ENCODE measurements around the gene PDE10A. TPM values are rescaled to one million over a fixed set of nuclear protein-coding genes. Genes with fewer than 3 reads are reported as not detected.
"Not testable (repeated sequence)": the region's sequence is repeated elsewhere in the genome, so short reads cannot be mapped to it uniquely, and the experiment has no call there.

The PDE10A gene
- total RNA-seq, 2 donors from 2014 or later = 0.85 to 2.2 TPM

DNA sequence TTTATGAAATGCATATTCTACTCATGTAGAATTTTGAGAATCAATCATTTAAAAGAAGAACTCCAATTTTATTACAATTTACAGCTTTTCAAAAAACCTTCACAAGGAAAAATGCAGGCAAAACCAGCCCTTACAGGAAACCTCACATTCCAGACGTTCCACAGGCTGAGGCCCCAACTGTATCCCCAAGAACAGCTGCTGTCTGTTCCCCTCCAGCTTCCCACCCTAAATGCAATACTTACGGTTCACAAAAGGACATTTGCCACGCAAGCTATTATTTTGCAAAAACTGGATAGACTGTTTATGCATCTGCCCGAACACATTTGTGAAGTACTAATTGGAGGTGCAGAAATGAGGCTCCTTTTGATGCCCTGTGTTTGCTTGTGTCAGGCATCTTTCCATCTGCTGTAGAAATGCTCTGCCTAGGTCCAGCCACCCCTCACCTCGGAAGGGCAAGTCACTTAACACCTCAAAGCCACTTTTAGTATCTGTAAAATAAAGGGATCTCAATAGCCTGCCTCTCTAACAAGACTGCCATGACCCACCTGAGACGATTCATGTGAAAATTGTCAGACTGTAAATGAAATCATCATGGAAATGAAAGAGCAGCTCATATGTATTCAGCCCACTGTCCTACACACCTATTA, 26.5 kb downstream of the PDE10A start:
- ATAC-seq (no peak), DNase-seq (no peak)
- intact Hi-C loops (cut with DNase I, micrococcal nuclease) = no loop called here

DNA sequence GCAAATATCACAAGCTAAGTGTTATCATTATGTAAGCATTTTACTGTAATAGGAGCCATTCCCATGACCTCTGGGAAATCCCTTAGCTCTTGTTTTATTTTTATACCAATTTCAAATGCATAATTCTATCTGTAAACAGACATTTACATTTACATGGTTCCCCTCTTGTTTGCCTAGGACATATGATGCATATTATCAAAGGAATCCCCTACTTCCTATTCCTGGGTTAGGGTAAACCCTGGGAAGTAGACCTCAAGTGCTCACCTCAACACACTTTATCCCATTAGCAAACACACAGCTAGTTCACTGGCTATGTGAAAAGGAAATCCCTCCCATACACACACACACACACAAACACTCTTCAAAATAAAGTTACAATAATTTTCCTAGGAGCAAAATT, 27.1 kb downstream of the PDE10A start:
- intact Hi-C loops (cut with DNase I, micrococcal nuclease) = no loop called here
- ATAC-seq (no peak), DNase-seq (no peak)

DNA sequence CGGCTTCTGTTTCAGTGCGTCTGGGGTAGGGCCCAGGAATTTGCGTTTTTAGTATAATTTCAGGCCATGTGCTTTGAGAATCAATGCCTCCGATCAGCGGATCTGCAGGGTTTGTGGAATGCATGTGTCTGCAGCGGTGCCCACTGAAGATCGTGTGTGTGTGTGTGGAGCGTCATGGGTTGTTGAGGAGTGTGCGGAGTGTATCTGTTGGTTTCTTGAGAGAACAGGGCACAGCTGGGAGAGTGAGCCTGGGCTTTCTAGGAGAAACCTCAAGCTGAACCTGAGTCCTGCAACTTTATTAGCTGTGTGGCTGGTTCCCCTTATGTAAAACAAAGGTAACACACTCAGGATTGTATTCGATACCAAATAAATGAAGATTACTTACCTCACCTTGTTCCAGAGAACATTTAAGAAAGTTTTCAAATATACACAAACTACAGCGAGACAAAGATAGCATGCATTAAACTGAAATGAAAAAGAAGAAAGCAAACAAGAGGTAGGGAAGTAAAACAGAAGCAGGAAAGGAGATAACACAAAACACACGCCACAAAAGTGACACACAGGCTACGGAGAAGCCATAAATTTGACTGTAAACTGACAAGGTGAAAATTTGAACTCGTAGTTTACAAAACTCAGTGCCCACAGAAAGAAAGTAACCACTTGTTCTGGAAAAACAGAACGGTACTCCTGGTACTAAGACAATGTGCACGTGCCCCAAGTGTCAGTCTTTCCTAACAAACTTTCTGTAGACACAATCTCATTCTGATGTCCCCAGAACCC, 28.8 kb downstream of the PDE10A start:
- intact Hi-C loops (cut with DNase I, micrococcal nuclease) = no loop called here
- ATAC-seq = no peak
- no peak for DNase-seq

DNA sequence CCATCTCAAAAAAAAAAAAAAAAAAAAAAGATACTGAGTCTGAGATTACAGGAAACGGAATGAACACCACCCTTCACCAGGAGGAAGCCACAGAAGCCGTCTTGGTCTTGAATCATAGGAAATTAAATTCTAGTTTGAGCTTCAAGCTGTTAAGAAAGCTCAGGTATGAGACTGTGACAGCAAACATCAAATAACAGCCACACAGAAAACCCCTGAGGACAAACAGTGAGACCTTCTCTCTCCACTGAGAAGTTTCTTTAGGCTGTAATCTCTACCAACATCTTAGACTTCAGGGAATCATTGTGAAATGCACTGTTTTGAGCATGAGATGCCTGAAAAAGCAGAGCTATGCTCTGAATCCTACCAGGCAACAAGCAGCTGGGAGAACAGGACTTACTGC, 30.8 kb downstream of the PDE10A start:
- intact Hi-C loops (cut with DNase I, micrococcal nuclease) = no loop called here
- DNase-seq (no peak), ATAC-seq (no peak)

DNA sequence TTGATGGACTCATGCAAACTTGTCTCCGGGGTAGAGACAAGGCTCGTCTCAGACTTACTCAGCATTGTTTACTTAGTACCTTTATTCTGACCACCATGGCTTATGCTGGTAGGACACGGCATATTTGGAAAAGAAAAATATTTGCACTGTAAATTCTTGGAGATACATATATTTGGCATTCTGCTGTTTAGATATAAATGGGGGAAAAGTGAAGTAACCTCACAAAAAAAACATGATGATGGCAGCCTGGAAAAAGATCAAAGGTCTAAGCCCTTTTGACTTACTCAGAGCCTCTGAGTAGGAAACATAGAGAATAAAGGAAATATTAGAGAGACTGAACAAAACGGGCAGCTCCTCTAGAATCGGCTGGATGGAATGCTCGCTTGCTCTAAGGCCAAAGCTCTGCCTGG, 32.5 kb downstream of the PDE10A start:
- intact Hi-C loops (cut with DNase I, micrococcal nuclease) = no loop called here
- DNase-seq = no peak
- no peak for ATAC-seq

DNA sequence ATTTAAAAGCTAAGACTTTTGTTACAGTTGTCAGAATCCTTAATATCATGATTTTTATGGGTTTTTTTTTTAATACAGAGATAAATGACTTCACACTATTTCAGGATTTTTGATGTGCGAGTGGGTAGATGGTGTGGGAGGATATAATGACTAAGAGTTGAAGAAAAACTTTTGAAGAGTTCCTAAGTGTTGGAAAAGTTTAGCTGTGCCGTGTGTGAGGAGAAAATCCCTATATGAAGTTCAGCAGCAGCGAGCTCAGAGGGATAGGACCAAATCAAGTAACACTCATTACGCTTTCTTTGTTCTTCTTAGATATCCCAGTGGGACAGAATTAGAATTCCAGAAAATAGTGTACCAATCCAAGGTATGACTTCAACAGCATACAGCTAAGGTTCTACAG, 34.1 kb downstream of the PDE10A start:
- ATAC-seq = no peak
- intact Hi-C loops (cut with DNase I, micrococcal nuclease) = no loop called here
- no peak for DNase-seq

DNA sequence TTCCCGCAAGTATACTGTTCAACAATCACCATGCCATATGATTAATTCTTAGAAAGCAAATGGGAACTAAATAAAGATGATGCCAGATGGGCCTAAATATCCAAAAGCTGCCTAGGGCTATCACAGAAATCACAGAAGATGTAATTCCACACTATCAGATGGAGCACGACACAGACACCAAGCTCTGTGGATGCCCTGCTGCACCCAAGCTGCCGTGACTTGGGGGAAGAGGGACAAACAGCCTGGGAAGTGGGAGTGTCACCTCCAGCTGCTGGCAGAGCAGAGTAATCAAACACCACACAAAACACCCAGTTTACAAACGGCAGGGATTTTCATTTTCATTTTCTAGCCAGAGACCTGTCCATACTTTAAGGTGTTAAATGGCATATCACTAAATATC, 35.7 kb downstream of the PDE10A start:
- intact Hi-C loops (cut with DNase I, micrococcal nuclease) = no loop called here

DNA sequence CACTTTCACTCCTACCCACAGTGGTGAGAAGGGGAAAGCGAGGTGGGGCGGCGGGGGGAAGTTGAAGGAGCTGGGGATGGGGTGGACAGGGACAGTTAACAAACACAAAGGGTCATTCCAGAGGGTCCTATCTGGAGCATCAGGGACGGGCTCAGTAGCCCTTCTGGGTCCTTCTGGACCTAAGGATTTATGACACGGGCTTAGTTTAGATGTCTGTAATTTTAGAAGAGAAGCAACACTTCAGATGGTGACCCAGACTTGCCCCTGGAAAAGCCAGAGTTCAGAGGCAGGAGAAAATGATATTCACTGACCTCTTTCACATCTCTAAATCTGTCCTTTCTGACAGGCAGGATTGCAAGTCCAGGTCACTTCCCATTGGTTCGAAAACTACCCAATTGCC, 36.3 kb downstream of the PDE10A start:
- DNase-seq (no peak), ATAC-seq (no peak)
- intact Hi-C loops (cut with DNase I, micrococcal nuclease) = no loop called here

More for the DNA sequence above, 35.7 kb downstream of the PDE10A start:
- ATAC-seq (no peak), DNase-seq (no peak)

DNA sequence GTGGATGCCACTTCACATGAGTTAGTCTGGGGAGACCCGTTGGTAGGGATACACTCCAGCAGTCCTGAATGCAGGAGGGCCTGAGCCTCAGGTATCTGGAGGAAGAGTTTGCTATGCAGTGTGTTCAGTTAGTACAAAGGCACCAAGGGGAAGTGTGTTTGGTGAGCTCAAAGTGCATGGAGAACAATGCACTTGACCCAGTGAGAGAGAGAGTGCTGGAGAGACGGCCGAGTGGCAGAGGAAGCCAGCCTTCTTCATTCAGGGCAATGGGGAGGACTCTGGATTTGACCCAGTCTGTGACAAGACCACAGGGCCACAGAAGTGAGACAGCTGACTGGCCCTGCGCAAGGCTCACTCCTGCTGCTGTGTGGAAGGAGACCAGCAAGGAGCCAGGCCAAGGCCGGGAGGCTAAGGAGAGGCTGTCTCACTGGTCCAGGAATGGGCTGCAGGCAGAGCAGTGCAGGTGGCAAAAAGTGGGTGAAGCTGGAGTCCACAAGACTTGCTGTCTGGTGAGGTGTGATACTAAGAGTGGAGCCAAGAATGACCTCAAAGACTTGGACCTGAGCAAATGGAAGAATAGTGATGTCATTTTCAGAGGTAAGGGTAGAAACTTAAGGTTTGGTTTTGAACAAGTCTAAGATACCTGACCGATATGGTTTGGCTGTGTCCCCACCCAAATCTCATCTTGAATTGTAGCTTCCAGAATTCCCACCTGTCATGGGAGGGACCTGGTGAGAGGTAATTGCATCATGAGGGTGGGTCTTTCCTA, 38.0 kb downstream of the PDE10A start:
- intact Hi-C loops (cut with DNase I, micrococcal nuclease) = no loop called here
- DNase-seq (no peak), ATAC-seq (no peak)

DNA sequence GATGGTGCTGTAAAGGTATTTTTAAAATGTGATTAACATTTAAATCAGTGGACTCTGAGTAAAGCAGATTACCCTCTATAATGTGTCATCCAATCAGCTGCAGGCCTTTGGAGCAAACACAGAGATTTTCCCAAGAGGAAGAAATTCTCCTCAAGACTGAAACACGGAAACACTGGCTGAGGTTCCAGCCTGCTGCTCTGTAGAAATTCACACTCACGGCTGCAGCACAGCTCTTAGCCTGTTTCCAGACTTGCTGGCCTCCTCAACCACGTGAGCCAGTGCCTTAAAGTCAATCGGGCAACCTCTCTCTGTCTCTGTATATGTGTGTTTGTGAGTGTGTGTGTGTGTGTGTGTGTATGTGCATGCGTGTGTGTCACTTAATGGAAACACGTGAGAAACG, 41.1 kb downstream of the PDE10A start:
- DNase-seq (no peak), ATAC-seq (no peak)
- intact Hi-C loops (cut with DNase I, micrococcal nuclease) = no loop called here

DNA sequence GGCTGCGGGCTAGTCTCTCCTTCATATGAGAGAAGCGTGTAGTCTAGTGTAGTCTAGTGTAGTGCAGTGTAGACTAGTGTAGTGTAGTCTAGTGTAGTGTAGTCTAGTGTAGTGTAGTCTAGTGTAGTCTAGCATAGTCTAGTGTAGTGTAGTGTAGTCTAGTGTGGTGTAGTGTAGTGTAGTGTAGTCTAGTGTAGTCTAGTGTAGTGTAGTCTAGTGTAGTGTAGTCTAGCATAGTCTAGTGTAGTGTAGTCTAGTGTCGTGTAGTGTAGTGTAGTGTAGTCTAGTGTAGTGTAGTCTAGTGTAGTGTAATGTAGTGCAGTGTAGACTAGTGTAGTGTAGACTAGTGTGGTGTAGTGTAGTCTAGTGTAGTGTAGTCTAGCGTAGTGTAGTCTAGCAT, 44.1 kb downstream of the PDE10A start:
- intact Hi-C loops (cut with DNase I, micrococcal nuclease); DNase-seq; ATAC-seq: not testable (repeated sequence)

DNA sequence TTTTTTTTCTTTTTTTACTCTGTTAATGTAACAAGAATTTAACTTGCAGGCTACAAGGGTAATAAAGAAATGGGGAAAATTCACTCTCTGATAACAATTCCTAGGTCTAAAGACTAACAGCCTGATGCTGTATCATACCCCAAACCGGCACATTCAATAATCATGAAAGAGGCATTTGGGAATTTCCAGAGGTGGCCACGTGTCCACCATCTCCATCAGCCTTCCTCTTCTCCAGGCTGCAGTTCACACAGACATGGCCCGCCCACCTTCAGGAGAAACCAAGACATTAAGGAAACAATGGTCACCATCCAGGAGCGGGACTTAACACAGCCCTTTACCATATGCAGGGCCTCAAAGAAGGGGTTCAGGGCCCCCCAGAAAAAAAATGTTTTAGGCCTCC, 44.8 kb downstream of the PDE10A start:
- no peak for DNase-seq
- ATAC-seq = no peak
- intact Hi-C loops (cut with DNase I, micrococcal nuclease) = no loop called here

DNA sequence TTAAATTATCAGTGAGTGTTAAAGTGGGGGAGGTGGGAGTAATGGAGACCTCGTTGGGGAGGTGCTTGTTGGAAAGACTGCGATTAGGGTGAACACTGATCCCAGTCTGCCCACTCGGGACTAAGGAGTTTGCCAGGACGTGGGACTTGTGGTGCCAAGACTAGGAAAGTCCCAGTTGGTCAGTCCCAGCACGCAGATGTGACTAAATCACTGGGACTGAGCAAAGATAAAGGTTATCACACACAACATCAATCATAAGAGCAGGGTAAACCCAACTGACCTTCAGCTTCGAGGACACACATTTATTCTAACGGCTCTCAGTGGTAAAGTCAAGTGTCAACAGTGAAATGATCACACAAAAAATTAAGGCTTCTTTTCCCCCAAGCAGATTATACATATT, 45.5 kb downstream of the PDE10A start:
- no peak for DNase-seq
- intact Hi-C loops (cut with DNase I, micrococcal nuclease) = no loop called here
- ATAC-seq = no peak

DNA sequence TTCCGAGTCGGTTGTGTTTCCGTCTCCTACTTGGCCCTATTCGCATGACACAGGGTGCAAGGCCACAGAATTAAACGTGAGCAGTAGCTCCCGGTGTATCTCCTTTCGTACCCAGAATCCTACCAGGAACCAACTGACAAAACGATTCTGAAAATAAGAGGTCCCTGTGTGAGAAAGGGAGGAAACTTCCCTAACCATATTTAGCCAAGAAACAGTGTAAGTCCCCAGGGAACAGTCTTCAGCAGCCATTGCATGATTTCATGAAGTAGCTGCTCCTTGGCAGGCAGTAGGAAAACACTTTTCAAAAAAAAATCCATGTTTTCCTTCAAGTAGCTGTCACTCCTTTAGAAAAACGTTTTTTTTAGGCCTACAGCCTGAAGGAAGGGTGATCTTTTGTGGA, 46.9 kb downstream of the PDE10A start:
- intact Hi-C loops (cut with DNase I, micrococcal nuclease) = no loop called here
- ATAC-seq = no peak
- no peak for DNase-seq

DNA sequence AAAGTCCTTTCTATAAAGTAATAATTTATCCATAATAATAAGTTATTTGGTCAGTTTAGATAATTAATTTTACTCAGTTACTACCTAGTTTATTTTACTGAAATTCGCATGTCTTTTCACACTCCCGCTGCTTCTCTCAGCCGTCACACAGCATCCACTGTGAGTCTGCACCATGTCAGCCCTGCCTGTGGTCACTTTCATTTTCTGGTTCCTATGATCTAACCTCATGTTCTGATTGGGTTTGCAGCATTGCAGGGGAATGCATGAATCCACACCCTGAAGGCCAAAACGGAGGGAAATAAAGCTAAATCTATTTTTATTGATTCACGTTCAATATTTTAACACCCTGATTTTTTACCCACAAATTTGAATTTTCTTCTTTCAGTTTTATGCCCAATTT, 47.4 kb downstream of the PDE10A start:
- DNase-seq (no peak), ATAC-seq (no peak)
- intact Hi-C loops (cut with DNase I, micrococcal nuclease) = no loop called here

DNA sequence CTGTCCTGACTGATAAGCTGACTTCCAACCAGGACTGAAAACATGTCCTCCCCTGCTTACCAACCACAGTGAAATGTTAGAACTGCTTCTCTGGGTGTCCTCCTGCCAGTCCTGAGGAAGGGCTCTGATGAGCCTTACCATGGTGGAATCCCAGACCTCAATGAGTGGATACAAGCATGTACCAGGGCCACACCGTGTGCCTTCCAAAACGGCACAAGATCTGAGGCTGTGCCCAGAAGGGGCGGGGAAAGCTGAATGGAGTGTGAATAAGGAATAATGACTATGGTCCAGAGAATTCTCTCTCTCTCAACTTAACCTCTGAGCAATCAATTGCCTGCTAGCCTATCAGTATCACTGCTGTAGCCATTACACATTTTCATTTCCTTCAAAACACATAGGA, 51.7 kb downstream of the PDE10A start:
- ATAC-seq (no peak), DNase-seq (no peak)
- intact Hi-C loops (cut with DNase I, micrococcal nuclease) = no loop called here

DNA sequence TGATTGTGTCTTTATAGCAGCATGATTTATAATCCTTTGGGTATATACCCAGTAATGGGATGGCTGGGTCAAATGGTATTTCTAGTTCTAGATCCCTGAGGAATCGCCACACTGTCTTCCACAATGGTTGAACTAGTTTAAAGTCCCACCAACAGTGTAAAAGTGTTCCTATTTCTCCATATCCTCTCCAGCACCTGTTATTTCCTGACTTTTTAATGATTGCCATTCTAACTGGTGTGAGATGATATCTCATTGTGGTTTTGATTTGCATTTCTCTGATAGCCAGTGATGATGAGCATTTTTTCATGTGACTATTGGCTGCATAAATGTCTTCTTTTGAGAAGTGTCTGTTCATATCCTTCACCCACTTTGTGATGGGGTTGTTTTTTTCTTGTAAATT, 54.5 kb downstream of the PDE10A start:
- intact Hi-C loops (cut with DNase I, micrococcal nuclease); DNase-seq; ATAC-seq: not testable (repeated sequence)

DNA sequence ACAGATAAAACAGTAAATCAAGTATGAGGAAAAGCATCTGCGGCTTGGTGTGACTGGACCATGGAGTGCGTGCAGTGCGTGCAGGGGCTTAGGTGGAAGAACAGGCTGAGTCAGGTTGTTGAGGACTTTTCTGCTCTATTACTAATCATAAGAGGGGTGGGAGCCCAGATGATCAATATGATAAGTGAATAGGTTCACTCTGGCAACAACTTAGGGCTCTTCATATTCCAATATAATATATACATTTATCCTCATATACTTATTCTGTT, 56.4 kb downstream of the PDE10A start:
- DNase-seq (no peak), ATAC-seq (no peak)
- intact Hi-C loops (cut with DNase I, micrococcal nuclease) = no loop called here

DNA sequence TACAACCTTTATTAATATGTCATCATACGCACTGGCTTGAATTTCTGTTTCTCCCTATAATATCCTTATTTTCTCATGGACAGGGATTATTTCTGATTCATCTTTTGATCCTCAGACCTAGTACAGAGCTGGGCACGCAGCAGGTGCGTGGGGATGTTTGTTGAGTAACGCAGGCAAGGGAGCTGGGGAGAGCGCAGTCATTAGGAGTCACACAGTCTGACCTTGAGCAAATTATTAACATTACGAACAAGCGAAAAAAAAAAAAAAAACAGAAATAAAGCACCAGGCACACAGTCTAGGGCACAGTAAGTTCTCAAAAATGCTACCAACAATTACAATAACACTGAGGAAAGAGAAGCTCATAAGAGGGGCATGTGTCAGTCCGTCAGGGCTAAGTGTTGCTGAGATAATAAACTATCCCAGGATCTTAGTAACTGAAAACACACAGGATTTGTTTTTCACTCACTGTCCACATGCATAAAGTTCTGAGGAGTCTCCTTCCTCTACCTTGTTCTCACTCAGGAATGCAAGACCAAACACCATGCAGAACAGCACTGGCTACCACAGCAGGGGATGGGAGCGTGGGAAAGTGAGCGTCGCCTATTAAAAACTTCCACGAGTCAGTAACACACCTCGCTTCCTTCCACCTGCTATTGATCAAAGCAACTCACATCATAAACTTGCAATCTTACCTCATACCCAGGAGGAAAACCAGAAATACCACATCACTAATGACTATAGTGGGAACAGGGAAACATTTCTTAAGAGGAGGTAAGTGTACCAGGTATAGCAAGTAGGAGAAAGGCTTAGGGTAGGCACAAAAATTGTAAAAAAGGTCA, 56.9 kb downstream of the PDE10A start:
- ATAC-seq (no peak), DNase-seq (no peak)
- intact Hi-C loops (cut with DNase I, micrococcal nuclease) = no loop called here
